ENCODE data around the gene DIDO1.

Gene DIDO1

GRCh38 chr20:62907384-62908317, 18.7 kb downstream of the DIDO1 start:
- no peak for DNase-seq

GRCh38 chr20:62906647-62907375, 19.5 kb downstream of the DIDO1 start:
- no peak for DNase-seq

GRCh38 chr20:62906209-62906608, 20.1 kb downstream of the DIDO1 start:
- DNase-seq, result no peak

GRCh38 chr20:62905536-62906117, 20.7 kb downstream of the DIDO1 start:
- no peak for DNase-seq

DNA sequence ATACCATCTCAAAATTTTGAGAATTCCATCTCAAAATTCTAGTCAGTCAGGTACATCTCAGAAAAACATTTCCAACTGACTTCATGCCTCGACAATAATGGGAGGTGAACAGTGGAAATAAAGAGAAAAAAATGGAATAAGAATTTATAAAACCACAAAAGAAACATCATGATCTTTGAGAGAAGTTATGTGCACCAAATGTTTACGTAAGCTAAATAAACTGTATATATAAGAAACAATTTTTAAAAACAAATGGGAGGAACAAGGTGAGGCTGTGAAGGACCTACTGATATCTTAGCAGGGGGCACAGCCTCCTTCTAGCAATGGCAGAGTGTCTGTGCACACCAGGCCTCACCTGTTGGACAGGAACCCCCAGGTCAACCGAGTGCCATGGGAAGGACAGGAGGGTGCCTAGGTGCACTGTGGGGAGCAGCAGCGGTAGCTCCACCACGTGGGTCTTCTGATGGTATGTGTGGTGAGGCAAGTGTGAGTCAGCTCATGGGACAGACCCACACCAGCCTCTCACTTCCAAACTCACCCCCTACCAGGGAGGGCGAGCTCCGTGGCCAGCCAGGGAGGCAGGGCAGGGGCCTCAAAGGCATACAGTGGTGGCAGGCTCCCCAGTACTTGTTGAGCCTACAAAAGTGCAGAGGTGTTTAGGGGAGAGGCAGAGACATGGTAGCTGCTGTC, 23.2 kb downstream of the DIDO1 start:
- DNase-seq, result no peak

- no peak for DNase-seq
Observed at GRCh38 chr20:62901891-62902290, 24.4 kb downstream of the DIDO1 start.

DNA sequence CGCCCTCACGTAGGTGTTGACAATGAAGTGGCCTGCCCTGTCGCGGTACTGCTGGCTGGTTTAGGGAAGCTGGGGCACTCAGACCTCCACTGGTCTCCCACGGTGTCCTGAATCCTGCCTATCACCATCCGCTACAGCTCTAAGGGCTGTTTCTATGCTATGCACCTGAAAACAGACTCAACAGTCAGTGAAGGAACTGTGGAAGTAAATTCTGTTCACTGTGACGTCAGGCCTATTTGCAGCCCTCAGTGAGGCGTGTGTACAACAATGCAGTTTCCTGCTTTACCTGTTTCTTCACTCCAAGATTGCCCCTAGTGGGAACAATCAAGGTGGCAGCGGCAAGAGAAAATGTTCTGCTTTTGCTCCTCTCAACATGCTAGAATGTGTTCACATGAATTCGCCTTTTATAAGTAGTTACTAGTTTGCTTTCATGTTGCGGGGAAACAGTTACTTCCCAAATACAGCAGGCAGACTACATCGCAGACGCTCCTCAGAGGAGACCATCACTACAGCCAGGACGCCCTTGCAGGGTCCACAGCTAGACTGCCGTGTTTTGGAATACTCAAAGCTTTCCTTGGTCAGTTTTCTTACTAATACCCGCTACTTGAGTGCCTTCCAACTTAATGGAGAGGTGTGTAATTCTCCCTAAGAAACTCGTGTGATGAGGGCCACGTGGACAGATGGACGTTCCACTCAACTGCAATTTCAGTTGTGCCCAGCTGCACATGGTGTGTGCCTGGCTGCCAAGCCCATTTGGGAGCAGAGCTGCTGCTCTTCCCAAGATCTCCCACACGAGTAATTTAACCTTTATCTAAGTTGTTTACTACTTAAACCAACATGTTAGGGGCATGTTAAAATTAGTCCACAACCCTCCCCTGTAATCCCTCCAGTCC, 25.4 kb downstream of the DIDO1 start:
- no peak for DNase-seq

- peak; percentile 88 for DNase-seq
Observed at GRCh38 chr20:62900052-62900691, 26.1 kb downstream of the DIDO1 start.

DNA sequence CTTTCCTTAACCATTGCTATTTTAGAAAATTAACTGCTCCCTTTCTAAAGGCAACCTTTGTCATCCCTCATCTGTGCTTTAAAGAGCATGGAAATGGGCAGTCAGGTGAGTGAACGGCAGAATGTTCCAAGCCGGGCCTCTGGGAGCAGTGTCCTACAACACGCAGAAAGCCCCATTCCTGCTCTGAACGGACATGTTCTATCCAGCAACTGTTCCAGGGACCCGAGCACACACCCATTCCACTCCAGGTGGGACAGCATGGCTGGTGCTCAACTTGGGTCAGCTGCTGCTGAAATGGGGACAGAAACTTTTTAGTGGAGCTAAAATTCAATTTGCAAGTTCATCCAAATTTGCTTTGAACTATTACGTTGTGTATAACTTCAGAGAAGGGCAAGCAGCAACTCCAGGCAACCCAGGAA, 26.7 kb downstream of the DIDO1 start:
- no peak for DNase-seq

DNA sequence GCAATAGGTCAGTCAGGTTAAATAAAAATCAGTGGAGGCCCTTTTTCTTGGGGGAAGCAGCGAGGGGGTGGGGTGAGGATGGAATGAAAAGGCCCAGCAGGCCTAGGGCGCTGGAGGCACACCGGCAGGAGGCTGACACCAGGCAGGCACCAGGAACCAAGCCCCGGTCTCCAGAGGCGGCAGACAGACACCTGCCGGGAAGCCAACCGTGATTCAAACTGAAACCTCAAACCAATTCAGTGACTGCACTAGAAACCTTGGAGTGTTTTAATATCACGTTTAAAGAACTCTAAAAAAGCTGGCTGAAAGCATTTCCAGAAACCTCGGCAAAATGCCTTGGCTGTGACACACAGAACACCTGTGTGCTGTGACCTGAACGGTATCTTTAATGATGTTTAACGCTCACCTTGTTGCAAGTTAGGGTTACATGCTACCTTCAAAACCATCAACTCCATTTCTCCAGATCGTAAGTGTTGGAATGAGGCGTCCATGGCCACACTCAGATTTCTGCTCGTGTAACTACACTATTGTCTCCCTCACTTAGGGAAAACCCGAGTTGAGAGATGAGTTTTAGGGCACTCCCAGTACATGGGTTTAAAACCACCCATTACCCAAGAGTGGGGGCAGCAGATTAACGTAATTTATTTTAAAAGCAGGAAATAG, 27.2 kb downstream of the DIDO1 start:
- DNase-seq, result no peak

DNA sequence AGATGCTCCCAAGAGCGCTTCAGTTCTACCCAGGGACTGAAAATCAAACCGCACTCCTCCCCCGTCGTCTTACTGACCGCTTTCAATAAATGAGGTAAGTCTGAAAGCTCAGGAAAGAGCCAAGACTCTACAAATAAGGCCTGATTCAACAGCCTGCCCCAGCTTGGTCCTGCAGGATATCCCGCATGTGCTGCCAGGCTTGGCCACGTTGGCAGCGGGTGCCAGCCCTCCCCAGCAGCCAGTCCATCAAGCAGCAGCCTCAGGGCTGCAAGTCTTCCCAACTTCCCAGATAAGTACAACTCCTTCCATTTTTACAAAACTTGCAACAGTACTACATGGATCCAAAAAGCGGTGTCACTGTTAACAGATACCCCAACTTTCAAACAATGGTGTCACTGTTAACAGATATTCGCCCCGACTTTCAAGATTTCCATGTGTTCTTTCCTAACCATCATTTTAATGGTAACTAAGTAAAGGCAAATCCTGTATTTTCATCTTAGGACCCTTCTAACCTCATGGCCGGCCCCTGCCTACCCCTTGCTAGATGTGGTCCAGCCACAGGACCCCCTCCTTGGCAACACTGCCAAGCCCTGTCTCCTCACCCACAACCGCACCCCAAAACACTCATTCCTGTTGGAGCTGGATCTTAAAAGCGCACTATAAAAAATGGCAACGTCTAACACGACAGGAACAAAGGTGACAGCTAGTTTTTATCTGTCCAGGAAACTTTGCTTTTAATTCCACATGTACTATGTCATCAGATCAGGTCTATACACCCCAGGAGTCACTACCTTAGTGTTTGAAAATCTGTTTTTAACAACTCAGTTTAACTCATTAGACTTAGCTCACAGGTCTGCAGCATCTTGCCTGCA, 28.0 kb downstream of the DIDO1 start:
- no peak for DNase-seq

- DNase-seq, result no peak
Observed at GRCh38 chr20:62897666-62898065, 28.6 kb downstream of the DIDO1 start.

- no peak for DNase-seq
Observed at GRCh38 chr20:62896526-62896925, 29.8 kb downstream of the DIDO1 start.

DNA sequence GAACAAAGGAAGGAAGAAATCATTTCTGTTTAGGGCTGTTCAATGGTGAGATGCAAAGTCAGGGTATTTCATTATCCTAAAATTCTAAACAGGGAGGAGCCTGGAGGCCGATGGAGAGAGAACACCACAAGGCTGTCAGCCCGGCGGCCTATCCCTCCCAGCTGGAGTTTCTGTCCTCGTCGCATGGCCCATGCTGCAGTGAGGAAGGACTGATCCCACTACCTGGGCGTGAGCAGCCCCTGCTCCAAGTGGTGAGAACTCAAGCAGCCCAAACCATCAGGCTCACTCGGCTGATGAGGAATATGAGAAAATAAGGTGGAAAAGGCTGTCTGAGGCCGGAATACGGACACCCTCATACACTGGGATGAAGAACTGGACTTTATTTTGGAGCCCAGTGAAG, 30.8 kb downstream of the DIDO1 start:
- DNase-seq, result no peak

DNA sequence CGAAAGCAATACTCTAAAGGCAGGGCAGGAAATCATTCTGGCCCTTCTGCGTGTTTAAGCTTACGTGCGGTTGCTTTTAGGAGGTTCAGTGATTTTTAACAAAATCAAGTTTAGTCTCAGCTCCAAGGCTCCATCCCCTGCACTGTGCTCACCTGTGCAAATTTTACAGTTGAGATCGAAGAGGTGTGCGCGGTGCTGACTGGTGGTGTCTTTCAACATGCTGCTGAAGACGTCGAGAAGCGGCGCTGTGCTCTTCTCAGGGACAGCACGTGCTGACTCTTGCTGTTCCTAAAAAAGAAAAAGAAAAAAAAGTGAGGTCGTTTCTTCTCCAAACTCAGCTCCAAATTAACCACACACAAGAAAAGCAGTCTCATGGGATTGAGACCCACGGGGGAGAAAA, 32.0 kb downstream of the DIDO1 start:
- no peak for DNase-seq

DNA sequence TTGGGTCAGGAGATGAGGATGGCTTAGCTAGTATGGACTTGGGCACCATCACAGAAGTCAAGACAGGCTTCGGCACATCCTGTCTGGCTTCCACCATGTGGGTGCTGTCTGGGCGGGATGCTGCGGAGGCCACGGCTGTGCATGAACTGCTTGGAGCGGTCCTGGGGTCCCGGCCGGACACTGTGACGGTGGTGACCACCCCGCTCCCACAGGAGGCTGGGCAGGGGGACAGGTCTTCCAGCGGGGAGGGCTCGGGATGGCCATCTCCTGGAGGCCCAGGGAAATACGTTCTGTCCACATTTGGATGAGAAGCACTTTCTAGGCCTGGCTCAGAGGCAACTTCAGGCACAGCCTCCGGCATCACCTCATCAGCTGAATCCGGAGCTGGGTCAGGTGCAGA, 32.6 kb downstream of the DIDO1 start:
- DNase-seq, result no peak

DNA sequence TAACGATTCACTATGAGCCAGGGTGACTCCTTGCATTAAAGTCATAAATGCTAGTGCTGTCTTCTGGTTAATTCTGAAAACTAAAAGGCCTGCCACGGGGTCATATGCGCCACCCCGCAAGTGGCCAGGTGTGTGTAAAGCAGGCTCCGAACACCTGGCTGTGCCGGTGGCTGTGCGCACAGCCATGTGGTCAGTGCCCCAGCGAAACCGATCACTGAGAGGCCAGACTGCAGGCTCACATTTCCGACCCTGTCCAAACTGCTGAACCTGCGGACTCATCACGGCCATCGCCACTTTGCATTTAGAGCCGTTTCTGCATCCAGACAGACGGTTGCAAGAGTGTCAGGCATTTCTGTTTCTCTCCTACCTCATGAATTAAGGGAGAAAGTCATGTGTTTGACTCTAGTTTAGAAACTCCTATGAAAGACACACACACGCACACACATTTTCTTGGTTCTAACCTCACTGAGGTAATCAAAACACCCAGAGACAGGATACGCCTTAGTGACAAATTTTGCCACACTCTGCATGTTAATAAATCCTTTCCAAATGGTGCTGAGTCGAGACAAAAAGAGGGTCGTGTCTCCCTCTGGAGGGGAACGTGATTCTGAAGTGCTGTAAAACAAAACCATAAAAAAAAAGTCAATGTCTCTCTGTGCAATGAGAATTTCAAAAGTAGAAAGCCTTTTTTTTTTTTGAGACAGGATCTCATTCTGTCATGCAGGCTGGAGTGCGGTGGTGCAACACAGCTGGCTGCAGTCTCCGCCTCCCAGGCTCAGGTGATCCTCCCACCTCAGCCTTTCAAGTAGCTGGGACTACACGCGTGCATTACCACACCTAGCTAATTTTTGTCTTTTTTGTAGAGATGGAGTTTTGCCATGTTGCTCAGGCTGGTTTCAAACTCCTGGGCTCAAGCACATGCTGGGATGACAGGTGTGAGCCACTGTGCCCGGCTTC, 33.7 kb downstream of the DIDO1 start:
- DNase-seq, result no peak

DNA sequence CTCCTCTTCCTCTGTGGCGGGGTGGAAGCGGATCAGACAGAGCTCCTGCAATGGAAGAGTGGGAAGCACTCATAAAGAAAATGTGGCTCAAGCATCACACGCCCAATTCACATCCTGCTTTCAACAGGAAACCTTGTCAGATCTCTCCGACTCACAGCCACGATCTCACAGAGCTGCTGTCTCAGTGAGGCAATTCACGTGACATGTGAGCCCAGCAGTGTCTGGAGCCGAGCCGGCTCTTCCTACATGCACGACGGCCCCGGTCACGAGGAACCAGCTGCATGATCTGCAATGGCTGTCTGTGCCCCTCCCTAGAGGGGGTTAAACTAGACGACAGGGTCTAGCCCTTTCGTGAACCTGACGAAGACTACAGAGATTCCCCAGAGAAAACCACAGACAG, 35.2 kb downstream of the DIDO1 start:
- no peak for DNase-seq

- no peak for DNase-seq
Observed at GRCh38 chr20:62890444-62890843, 35.9 kb downstream of the DIDO1 start.
